T follicular helper cell (primary cell): ENCODE data around the gene ZC3H13.
"Not testable (repeated sequence)": the region's sequence is repeated elsewhere in the genome, so short reads cannot be mapped to it uniquely, and the experiment has no call there.

ENCODE experiments used
- DNase-seq: peaks from one replicate; pipeline ENCODE4 v3.0.0-alpha.2; 2020; ENCODE audit warnings: low read depth

Gene ZC3H13

GRCh38 chr13:46010148-46010547, 42.4 kb downstream of the ZC3H13 start:
- no peak for DNase-seq

GRCh38 chr13:46008631-46009030, 43.9 kb downstream of the ZC3H13 start:
- no peak for DNase-seq

- DNase-seq, result no peak
Measured at GRCh38 chr13:46006688-46007452, 45.7 kb downstream of the ZC3H13 start.

GRCh38 chr13:46004491-46004890, 48.1 kb downstream of the ZC3H13 start:
- DNase-seq, result no peak

- DNase-seq, result no peak
Measured at GRCh38 chr13:45996631-45997030, 55.9 kb downstream of the ZC3H13 start.

- DNase-seq, result no peak
Measured at GRCh38 chr13:45995245-45995644, 57.3 kb downstream of the ZC3H13 start.

GRCh38 chr13:45994752-45995151, 57.8 kb downstream of the ZC3H13 start:
- DNase-seq, result no peak

GRCh38 chr13:45989607-45990006, 62.9 kb downstream of the ZC3H13 start:
- no peak for DNase-seq

GRCh38 chr13:45981127-45981526, 71.4 kb downstream of the ZC3H13 start:
- DNase-seq, result not testable (repeated sequence)

GRCh38 chr13:45975337-45975736, 77.2 kb downstream of the ZC3H13 start:
- no peak for DNase-seq

- DNase-seq, result no peak
Measured at GRCh38 chr13:45974500-45974899, 78.0 kb downstream of the ZC3H13 start.

- no peak for DNase-seq
Measured at GRCh38 chr13:45967589-45967988, 85.0 kb downstream of the ZC3H13 start.

GRCh38 chr13:45966715-45967114, 85.8 kb downstream of the ZC3H13 start:
- DNase-seq, result no peak

GRCh38 chr13:45961468-45961867, 91.1 kb downstream of the ZC3H13 start:
- DNase-seq, result no peak

- no peak for DNase-seq
Measured at GRCh38 chr13:45954836-45955800, 97.4 kb downstream of the ZC3H13 start.

GRCh38 chr13:45953082-45953481, 99.5 kb downstream of the ZC3H13 start:
- DNase-seq, result no peak

GRCh38 chr13:45951724-45952123, 100.8 kb downstream of the ZC3H13 start:
- no peak for DNase-seq

- no peak for DNase-seq
Measured at GRCh38 chr13:45951166-45951565, 101.4 kb downstream of the ZC3H13 start.

- DNase-seq, result no peak
Measured at GRCh38 chr13:45950386-45951000, 102.1 kb downstream of the ZC3H13 start.

GRCh38 chr13:45949161-45949560, 103.4 kb downstream of the ZC3H13 start:
- no peak for DNase-seq

- no peak for DNase-seq
Measured at GRCh38 chr13:45943965-45944364, 108.6 kb downstream of the ZC3H13 start.

GRCh38 chr13:45943120-45943519, 109.4 kb downstream of the ZC3H13 start:
- no peak for DNase-seq
